GM19025 (cell line): Measurements from ENCODE around the gene AXDND1.
"Not testable (repeated sequence)": the region's sequence is repeated elsewhere in the genome, so short reads cannot be mapped to it uniquely, and the experiment has no call there.

ENCODE experiments used
- ATAC-seq: cut with Tn5 transposase; IDR thresholded peaks from one replicate; pipeline ENCODE4 v1.9.1; 2021; ENCODE audit warnings: mild to moderate bottlenecking, low read depth, moderate library complexity; ENCODE audit not compliant: unreplicated experiment

The AXDND1 gene

GRCh38 chr1:179361631-179362030 lies 4.1 kb upstream of the AXDND1 start:
- not testable (repeated sequence) for ATAC-seq

- peak; percentile 23 for ATAC-seq
These were observed 476 bp downstream of the AXDND1 start for GRCh38 chr1:179366093-179366800.

GRCh38 chr1:179369751-179370341 lies 4.1 kb downstream of the AXDND1 start:
- ATAC-seq: no peak

- ATAC-seq: no peak
These were observed 6.4 kb downstream of the AXDND1 start for GRCh38 chr1:179372160-179372559.

GRCh38 chr1:179376223-179376622 lies 10.5 kb downstream of the AXDND1 start:
- no peak for ATAC-seq

GRCh38 chr1:179380299-179380698 lies 14.5 kb downstream of the AXDND1 start:
- no peak for ATAC-seq

GRCh38 chr1:179384027-179384426 lies 18.3 kb downstream of the AXDND1 start:
- no peak for ATAC-seq

GRCh38 chr1:179385510-179385909 lies 19.7 kb downstream of the AXDND1 start:
- no peak for ATAC-seq

GRCh38 chr1:179393721-179394120 lies 27.9 kb downstream of the AXDND1 start:
- ATAC-seq: no peak

GRCh38 chr1:179399399-179399798 lies 33.6 kb downstream of the AXDND1 start:
- not testable (repeated sequence) for ATAC-seq

- not testable (repeated sequence) for ATAC-seq
These were observed 52.0 kb downstream of the AXDND1 start for GRCh38 chr1:179417760-179418159.

- not testable (repeated sequence) for ATAC-seq
These were observed 52.9 kb downstream of the AXDND1 start for GRCh38 chr1:179418706-179419105.

- ATAC-seq: no peak
These were observed 58.8 kb downstream of the AXDND1 start for GRCh38 chr1:179424610-179425009.

GRCh38 chr1:179425186-179425585 lies 59.4 kb downstream of the AXDND1 start:
- ATAC-seq: no peak

GRCh38 chr1:179437171-179437570 lies 71.4 kb downstream of the AXDND1 start:
- ATAC-seq: no peak

- ATAC-seq: not testable (repeated sequence)
These were observed 73.9 kb downstream of the AXDND1 start for GRCh38 chr1:179439646-179440045.

- not testable (repeated sequence) for ATAC-seq
These were observed 74.5 kb downstream of the AXDND1 start for GRCh38 chr1:179440301-179440700.

- ATAC-seq: no peak
These were observed 75.2 kb downstream of the AXDND1 start for GRCh38 chr1:179440971-179441370.

- no peak for ATAC-seq
These were observed 75.7 kb downstream of the AXDND1 start for GRCh38 chr1:179441501-179441900.

- not testable (repeated sequence) for ATAC-seq
These were observed 77.1 kb downstream of the AXDND1 start for GRCh38 chr1:179442846-179443245.

GRCh38 chr1:179445593-179445992 lies 79.8 kb downstream of the AXDND1 start:
- ATAC-seq: no peak

- ATAC-seq: no peak
These were observed 81.7 kb downstream of the AXDND1 start for GRCh38 chr1:179447489-179447888.
